Posterior cingulate gyrus (tissue), 11 donors: ENCODE measurements around the gene ATP2B2.

Source experiments
- DNase-seq, 10 donors: peaks; one replicate each; pipeline versions ENCODE4 v3.0.0 to v3.0.0-alpha.2; 2020 to 2021; ENCODE audit warnings: mixed read lengths in 3 of 10
- intact Hi-C: fragments of 100-400 bp; cut with DNase I; formaldehyde crosslinking; loops from one replicate; pipeline ENCODE4 v1.15.1; 2023

ATP2B2 gene

DNA sequence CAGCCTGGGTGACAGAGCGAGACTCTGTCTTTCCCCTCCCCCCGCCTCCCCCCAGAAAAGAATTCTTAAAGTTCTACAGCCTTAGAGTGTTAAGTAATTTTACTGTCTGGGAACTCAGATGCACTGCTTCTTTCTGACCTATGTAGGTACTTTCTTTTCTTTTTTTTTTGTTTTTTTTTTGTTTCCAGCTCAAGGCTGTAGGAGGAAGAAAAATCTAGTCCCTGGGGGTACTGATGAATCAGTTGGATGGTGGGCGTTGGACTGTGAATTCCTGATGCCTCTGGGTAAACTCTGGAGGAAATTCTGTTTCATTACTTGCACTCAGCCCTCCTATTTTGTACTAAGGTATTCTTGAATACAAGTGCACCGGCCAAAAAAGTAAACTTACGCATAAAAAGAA lies 223.4 kb downstream of the ATP2B2 start:
- no peak for DNase-seq
- intact Hi-C loops = no loop called here

DNA sequence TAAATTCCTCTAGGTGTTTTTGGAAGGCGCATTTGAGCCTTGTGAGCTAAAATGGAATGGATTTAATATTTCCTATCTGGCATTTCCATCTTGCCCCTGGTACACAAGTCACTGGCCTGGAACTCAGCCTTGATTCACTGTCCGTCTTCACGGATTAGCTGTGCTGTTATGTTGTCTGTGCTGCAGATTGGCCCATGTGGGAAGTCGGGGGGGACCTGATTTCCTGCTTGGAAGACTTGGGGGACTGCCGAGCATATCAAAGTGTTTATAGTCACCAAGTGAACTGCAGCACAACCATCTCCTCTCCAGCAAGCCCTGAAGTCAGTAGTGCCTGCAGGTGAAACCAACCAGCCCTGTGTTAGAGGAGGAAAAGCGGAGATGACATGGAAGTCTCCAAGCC lies 224.8 kb downstream of the ATP2B2 start:
- DNase-seq = peak in 2 of 10 donors; percentile 8 to 55
- intact Hi-C loops = no loop called here

DNA sequence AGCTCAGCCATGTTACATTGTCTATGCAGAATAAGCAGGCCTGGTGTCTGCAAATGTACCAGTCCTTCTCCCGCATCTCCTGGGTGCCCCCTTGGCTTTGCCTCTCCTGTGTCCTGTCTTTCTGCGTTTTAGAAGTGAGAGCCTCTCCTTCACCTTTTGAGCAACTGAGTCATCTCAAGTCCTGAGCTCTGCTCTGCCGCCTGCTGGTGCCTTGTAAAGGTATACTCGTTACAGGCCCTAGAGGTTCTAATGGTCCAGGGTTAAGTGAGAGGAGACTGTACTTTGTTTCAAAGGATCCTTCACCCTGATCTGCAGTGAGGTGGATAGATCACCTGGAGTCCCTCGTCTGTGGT lies 225.2 kb downstream of the ATP2B2 start:
- DNase-seq = peak in 3 of 10 donors; percentile 29 to 60 (median 54)
- intact Hi-C loops = no loop called here

DNA sequence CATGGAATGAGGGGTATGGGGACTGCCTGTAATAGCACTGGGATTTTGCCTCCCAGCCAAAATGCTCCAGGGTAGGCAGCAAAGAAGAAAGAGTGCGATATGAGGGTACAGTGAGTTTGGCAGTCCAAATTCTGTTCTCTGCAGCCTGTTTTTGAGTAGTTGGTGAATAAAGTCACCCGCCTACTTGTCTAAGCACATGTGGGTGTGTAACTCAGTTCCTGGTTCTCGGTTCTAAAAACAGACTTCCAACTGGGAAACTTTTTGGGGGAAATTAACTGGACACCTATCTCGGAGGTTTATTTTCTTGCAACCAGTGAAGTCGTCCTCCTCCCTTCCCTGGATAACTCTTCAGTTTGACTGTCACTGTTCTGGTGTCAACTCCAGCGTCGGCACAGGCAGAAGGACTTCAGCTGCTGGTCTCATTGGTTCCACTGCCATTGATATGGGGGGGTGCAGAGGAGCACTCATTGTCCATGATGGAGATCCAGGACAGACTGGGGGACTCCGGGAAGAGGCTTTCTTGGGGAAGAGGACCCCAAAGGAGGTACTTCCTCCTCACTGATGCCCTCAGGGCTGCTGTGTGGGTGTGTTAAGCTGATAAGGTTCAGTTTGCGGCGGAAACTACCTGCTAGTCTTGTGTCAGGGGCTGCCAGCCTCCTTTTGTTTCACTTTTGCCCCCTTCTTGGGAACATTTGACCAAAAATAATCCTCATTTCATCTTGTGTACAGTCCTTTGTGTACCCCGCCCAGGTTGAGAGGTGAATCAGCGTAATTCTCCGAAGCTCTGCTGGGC lies 225.8 kb downstream of the ATP2B2 start:
- intact Hi-C loops = no loop called here
- DNase-seq = peak in 3 of 10 donors; percentile 54 to 73 (median 55)

DNA sequence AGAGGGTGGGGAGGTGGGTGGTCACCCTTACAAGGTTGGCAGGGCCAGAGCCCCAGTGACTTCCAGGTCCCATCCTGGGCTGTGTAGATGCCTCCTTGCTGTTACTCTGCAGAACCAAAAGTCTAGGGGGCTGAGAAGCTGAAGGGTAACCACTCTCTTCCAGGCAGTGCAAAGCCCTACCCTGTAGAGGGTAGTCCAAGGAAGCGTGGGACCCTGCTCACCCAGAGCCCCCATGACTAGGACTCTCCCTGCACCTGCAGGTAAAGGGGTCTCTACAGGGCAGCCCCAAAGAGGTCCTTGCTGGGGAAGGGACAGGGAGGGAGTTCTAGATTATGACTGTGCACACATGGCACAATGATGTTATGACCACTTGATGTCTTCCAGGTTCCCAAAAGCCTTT lies 226.9 kb downstream of the ATP2B2 start:
- peak in 3 of 10 donors; percentile 39 to 75 (median 61) for DNase-seq
- intact Hi-C loops = no loop called here

DNA sequence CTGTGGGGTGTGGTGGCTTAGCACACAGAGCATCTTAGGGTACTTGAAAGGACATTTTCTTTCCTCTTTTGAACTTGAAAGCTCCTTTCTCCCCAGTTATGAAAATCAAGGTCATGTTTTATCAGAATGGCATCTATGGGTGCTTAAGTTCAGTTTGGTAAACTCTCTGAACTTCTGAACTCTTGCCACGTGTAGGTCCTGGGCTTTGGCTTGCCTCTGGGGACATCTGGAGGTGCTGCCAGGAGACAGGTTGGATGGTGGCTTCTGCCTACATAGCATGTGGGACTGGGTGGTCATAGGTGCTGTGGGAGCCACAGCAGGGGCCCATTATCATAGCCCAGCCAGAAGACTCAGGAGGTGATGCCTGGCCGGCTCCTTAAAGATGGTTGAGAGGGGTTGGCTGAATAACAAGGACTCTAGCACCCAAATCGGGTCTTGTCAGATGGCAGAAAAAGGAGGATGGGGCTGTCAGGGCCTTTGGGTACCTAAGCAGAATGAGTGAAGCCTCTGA lies 228.2 kb downstream of the ATP2B2 start:
- DNase-seq = peak in 1 of 10 donors; percentile 39
- intact Hi-C loops = no loop called here

DNA sequence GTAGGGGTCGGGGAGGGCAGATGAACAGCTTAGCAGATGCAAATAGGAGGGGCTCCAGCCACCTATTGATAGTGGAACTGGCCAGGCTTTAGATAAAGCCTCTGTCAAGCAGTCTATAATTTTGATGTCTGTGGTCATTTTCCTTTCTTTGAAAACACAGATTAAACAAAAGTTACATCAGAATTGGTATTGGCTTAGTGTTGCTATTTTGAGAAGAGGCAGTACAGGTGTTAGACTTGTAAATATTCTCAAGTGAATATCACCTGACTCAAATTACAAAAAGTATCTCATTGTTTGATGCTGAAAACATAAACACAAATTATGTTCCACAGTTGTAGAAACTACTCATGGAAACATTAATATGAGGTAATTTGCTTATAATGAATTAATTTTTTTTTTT lies 230.8 kb downstream of the ATP2B2 start:
- DNase-seq = no peak
- intact Hi-C loops = no loop called here
